CD1c-positive myeloid dendritic cell (primary cell): ENCODE results near the gene PLEKHO2.

Experiments
- DNase-seq: peaks from one replicate; pipeline ENCODE4 v3.0.0-alpha.2; 2016; ENCODE audit errors: extremely low spot score

The PLEKHO2 gene

DNA sequence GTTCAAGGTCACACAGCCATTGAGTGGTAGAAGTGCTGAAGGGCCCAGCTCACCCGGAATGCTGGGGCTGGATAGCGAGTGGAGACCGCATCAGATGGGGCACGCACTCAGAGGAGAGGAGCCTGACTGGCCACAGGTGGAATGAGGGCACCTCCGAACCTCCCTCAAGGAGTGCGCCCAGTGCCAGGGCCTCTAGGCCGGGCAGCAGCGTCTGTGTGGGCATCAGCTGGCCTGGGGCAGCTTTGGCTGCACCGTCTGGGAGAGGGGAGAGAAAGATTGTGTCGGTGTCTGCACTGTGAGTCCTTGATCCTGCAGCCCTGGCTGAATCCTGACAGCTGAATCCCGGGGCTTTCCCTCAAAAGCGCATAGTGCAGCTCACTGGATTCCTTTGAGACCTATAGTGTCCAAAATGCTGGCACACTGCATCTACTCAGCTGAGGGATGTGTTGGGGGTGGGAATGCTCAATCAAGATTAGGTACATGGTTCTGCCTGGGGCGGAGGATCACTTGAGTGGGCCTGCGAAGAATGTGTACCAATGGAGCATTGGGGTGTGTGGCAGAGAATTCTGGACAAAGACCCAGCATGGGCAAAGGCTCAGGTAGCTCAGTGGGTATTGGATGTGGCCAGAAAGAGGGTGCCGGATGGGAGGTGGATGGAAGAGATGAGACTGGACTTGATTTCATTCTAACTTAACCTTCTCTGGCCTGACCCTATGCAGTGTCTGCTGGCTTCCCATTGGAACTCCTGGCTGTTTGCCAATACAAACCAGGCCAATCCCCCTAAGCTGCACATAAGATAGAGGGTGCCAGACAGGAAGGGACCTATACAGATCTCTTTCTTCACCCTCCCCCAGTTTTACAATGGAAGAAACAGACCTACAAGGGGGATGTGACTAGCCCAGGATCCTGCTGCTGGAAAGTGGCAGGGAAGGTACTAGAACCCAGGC lies 70.9 kb downstream of the PLEKHO2 start:
- no peak for DNase-seq

DNA sequence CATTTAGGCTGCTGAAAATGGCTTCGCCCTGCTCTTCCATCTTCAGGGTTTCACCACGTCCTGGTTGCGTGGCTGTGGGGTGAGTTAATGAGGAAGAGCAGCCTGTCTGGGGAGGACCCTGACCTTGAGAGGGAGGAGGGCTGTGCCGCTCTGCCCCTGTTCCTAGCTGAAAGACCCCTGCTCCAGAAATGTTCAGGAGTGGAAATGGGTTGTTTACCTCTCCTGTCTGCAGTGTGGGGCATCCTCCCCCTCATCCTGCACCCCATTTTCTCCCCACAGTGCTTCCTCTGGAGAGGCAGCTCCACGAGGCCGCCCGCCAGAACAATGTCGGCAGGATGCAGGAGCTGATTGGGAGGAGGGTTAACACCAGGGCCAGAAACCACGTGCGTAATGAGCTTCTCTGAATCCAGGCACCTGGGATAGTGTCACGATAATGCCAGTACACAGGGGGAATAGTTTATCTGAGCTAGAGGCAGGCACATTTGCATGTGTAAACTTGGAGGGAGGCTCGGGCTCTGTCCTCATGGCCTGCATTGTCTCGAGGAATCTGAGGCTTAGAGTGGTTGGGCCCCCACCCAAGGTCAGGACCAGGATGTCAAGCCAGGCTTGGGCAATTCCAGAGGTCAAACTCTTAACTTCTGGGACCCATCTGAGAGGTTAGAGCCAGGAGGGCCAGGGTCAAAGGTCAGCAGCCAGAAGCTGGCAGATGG lies 74.0 kb downstream of the PLEKHO2 start:
- no peak for DNase-seq

DNA sequence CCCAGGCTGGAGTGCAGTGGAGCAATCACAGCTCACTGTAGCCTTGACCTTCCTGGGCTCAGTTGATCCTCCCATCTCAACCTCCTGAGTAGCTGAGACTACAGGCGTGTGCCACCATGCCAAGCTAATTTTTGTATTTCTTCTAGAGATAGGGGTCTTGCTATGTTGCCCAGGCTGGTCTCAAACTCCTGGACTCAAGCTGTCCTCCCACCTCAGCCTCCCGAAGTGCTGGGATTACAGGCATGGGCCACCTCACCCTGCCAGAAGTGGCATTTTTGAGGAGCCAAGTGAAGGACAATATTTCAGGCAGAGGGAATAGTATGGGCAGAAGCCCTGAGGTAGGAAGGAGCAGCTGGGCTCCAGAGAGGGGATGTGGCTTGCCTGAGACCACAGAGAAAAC lies 74.7 kb downstream of the PLEKHO2 start:
- DNase-seq: no peak

DNA sequence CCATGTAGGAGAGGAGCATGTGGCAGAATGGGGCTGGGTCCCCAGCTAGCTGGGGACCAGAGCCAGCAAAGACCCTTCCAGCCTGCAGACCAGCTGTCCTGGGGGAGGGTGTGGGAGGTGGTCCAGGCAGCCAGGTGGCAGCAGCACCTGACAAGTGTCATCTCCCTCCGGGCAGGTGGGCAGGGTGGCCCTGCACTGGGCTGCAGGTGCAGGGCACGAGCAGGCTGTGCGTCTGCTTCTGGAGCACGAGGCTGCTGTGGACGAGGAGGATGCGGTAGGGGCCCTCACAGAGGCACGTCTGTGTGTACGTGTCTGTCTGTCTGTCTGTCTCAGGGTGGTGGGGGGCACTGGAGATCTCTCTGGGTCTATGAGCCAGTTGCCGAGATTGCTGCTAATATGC lies 75.5 kb downstream of the PLEKHO2 start:
- DNase-seq: no peak
